NCI-H2029 treated with DMSO at 0.1 percent for 48 hours (cell line): ENCODE results near the gene STON2.

Experiments used
- DNase-seq: peaks from one replicate; lab custom pipeline; 2025; lab: John Stamatoyannopoulos, UW

The STON2 gene

DNA sequence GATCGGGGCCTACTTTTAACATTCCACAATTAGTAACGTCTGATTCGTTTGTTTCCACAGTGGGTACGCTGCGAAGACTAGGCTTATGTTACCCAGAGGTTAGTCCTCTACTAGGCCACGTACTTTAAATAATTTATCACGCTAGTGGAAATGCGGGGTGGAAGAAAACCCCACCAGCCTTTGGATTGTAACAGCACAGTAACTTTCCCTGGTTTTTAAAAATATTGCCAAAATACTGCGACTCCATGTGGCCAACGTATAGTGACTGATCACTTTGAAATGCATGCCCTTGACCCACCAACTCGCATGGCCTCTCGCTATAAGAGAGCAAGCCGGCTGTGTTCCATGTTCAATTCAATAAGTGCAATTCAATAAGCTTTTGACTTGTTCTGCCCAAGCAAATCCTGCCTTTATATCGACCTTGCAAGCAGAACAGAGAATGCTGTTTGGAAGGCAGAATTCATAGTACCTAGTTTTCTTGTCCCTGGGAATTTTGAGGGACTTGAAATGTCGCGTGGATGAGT is 178.5 kb downstream of the STON2 start:
- no peak for DNase-seq

DNA sequence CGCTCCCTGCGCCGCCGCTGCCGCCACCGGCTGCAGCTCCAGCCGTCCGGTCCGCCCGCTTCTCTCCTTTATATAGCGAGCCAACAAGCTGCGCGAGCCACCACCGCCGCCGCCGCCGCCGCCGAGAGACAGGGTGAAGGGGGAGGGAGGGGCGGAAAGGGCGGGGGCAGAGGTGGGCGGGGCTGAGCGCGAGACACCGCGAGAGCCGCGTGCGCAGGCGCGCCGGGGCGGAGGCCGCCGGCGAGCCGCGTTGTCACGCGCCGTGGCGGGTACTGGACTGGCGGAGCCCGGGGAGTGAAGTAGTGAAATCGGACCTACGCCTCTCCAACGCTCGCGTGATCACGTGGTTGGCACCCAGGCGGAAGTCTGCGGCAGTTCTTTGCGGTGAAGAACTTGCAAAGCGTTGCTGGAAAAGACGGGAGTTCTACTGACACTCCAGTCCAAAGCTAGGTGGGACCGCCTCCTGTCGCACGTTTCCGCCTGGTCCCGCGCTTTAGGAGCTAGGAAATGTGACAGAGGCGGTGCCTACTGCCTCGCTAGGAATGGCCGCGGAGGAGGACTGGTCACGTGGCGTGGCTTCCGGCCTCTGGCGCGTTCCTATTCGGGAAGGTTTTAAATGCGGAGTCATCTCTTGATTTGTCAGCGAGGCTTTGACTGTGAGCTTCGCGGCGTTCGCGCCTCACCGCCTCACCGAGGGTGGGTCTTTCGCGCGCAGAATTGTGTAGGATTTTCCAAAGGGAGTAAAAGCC is 179.1 kb downstream of the STON2 start, which contains the start of gene GTF2A1:
Gene GTF2A1 (minus strand): TSS at position 130 of the 749 bp plus-strand sequence. CDS start 441 bp downstream, outside the sequence.
- peak; percentile 49 for DNase-seq

DNA sequence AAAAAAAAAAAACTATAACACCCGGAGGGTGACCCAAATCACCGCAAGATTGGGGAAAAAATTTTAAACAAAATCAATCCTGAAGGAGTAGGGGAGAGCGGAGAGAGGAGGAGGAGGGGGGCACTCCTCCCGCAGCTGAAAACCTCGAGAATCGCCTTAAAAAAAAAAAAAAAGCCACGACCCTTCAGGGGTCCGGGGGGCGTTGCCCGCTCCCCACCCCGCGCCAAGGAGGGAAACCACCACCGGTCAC is 179.6 kb downstream of the STON2 start:
- no peak for DNase-seq

DNA sequence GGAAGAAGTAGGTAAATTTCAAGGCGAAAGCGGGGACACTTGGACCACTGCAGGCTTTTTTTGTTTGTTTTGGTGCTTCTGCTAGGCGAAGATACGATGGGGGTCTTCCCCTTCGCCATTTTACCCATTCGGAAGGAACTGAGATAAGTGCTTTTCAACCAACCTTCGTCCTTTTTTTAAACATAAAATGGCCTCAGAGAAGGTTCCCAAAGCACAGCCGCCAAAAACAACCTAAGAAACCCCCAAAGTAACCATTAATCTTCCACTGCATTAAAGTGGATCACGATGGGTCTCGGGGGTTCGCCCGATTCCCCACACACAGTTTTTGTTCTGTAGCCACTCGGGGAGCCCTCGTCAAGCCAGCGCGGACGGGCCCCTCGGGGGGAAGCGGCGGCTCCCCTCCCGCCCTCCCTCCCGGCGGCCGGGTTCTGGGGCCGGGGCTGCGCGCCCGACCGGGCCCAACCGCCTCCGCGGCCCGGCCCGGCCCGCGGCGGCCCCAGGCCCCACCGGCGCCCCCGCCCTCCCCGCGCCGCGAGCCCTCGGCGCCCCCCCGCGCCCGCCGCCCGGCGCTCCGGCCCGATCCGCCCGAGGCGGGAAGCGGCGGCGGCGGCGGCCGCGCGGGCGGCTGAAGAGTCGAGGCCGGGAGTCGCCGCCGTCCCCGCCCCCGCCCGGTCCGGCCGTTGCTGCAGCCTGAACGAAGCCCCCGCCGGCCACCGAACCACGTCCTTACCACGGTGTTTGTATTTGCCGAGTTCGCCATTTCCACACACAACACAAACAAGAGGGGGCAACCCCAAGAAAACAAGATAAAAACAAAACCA is 180.2 kb downstream of the STON2 start:
- no peak for DNase-seq

DNA sequence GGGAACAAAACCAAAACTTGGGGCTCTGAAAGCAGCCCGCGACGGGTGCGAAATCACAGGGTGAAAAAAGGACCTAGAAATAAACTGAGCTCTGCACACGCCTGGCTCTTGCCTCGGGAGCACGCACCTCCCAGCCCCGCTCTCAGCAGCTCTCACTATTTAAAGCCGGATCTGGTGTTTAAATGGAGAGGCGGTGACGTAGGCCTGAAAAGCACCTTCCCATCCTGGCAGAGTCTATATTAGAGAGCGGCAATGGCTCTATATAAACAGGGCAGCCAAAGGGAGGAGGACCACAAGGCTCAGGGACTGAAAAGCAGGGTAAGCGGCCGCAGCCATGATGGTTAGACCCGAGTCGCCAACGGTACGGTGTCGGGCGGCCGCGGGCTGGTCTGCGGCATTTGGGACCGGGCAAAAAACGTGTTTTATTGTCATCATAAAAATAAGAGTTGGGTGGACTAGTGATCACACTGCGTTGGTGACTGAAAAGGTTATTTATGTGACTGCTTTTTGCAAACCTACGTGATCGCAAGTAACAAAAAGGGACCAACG is 180.8 kb downstream of the STON2 start:
- peak; percentile 82 for DNase-seq

DNA sequence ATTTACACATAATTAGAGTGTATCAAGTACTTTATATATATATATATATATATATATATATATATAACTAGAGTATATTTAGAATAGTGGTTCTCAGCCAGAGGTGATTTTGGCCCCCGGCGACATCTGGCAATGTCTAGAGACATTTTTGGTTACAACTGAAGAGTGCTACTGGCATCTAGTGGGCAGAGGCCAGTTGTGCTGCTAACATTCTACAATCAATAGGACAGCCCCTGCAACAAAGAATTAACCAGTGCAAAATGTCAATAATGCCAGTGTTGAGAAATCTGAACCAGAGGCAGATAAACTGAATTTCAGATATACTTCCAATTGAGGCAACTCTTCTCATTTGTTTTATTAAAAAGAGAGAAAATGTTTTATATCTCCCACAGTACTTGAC is 188.3 kb downstream of the STON2 start:
- DNase-seq, result no peak
